ENCODE results near the gene PLEKHG7. TPM values are rescaled to one million over a fixed set of nuclear protein-coding genes. Genes with fewer than 3 reads are reported as not detected.

The PLEKHG7 gene
- total RNA-seq, 4 donors from 2014 or later = not detected

- Histone ChIP-seq H3K4me3 (no peak overlapping the region), H3K4me1 (no peaks in the 10 kb centered on the region), H3K36me3 (no peaks in the 10 kb centered on the region), H3K27me3 (no peaks in the 10 kb centered on the region), H3K9me3 (no peaks in the 10 kb centered on the region), H3K27ac (no peak overlapping the region)
- WGBS, 2 donors = 61 to 73% methylated on average over 4 to 6 of the region's 8 CpGs
- TF ChIP-seq POLR2A (IDR thresholded peaks at IDR 0.05) (no peak), CTCF (IDR thresholded peaks at IDR 0.05) (no peak)
- intact Hi-C loops (cut with DNase I) = no loop called here
- no peak for DNase-seq
Measured at GRCh38 chr12:92721130-92721529, 18.3 kb downstream of the PLEKHG7 start.

GRCh38 chr12:92721656-92722055, 18.9 kb downstream of the PLEKHG7 start:
- no peaks in the 10 kb centered on the region for H3K4me1 ChIP-seq
- intact Hi-C loops (cut with DNase I) = no loop called here
- no peak overlapping the region for H3K27ac ChIP-seq
- no peak for DNase-seq
- no peaks in the 10 kb centered on the region for H3K27me3 ChIP-seq
- no peak overlapping the region for H3K4me3 ChIP-seq
- TF ChIP-seq CTCF (IDR thresholded peaks at IDR 0.05) = no peak
- no peak for TF ChIP-seq POLR2A (IDR thresholded peaks at IDR 0.05)
- no peaks in the 10 kb centered on the region for H3K36me3 ChIP-seq
- 40 to 58% methylated on average over 1 of the region's 1 CpG for WGBS, 2 donors
- no peaks in the 10 kb centered on the region for H3K9me3 ChIP-seq

- Histone ChIP-seq H3K27ac (no peak overlapping the region), H3K4me3 (no peak overlapping the region), H3K9me3 (no peaks in the 10 kb centered on the region), H3K36me3 (no peaks in the 10 kb centered on the region), H3K27me3 (no peaks in the 10 kb centered on the region), H3K4me1 (no peaks in the 10 kb centered on the region)
- WGBS, 2 donors = 69 to 75% methylated on average over 3 of the region's 3 CpGs
- intact Hi-C loops (cut with DNase I) = no loop called here
- no peak for DNase-seq
- TF ChIP-seq CTCF (IDR thresholded peaks at IDR 0.05) (no peak), POLR2A (IDR thresholded peaks at IDR 0.05) (no peak)
Measured at GRCh38 chr12:92722897-92723296, 20.1 kb downstream of the PLEKHG7 start.

- H3K27ac ChIP-seq = no peak overlapping the region
- no peak overlapping the region for H3K4me3 ChIP-seq
- no peak for TF ChIP-seq POLR2A (IDR thresholded peaks at IDR 0.05)
- TF ChIP-seq CTCF (IDR thresholded peaks at IDR 0.05) = no peak
- 76 to 85% methylated on average over 4 of the region's 4 CpGs for WGBS, 2 donors
- no peaks in the 10 kb centered on the region for H3K36me3 ChIP-seq
- no peaks in the 10 kb centered on the region for H3K27me3 ChIP-seq
- H3K9me3 ChIP-seq = no peaks in the 10 kb centered on the region
- DNase-seq = no peak
- H3K4me1 ChIP-seq = peaks cover 0 to 3% (median 0%) of the 10 kb centered on the region in 3 donors
- intact Hi-C loops (cut with DNase I) = no loop called here
Measured at GRCh38 chr12:92726850-92727249, 24.1 kb downstream of the PLEKHG7 start.

- H3K27ac ChIP-seq = no peak overlapping the region
- TF ChIP-seq POLR2A (IDR thresholded peaks at IDR 0.05) (no peak), CTCF (IDR thresholded peaks at IDR 0.05) (no peak)
- DNase-seq = no peak
- no peaks in the 10 kb centered on the region for H3K27me3 ChIP-seq
- H3K9me3 ChIP-seq = no peaks in the 10 kb centered on the region
- intact Hi-C loops (cut with DNase I) = no loop called here
- no peaks in the 10 kb centered on the region for H3K36me3 ChIP-seq
- peaks cover 0 to 6% (median 0%) of the 10 kb centered on the region in 3 donors for H3K4me1 ChIP-seq
- no peak overlapping the region for H3K4me3 ChIP-seq
- 27 to 68% methylated on average over 1 of the region's 1 CpG for WGBS, 2 donors
Measured at GRCh38 chr12:92729773-92730305, 27.1 kb downstream of the PLEKHG7 start.

All from esophagus squamous epithelium (tissue), 5 donors.